Lower leg skin (tissue), 4 donors: ENCODE data around the gene CNTNAP5. TPM values are rescaled to one million over a fixed set of nuclear protein-coding genes. Genes with fewer than 3 reads are reported as not detected.

Source experiments
- DNase-seq, 2 donors: peaks; one replicate each; pipeline ENCODE4 v3.0.0-alpha.2; 2019; ENCODE audit warnings: low spot score in 2 of 2
- H3K4me3 ChIP-seq: fragments of 200-600 bp; sonication (generic); 2 replicates; pipeline ENCODE4 v1.5.1; 2017; ENCODE audit warnings: mild to moderate bottlenecking, low read depth; ENCODE audit not compliant: poor library complexity, severe bottlenecking
- CTCF ChIP-seq, 3 donors: fragments of 450-650 bp; IDR thresholded peaks; one replicate each; pipeline ENCODE4 v1.5.1; 2016; ENCODE audit warnings: antibody characterized with exemption in 3 of 3, mild to moderate bottlenecking in 3 of 3, moderate library complexity in 2 of 3
- POLR2A ChIP-seq, 2 donors: fragments of 450-650 bp; IDR thresholded peaks; one replicate each; pipeline ENCODE4 v1.6.1; 2016 to 2017; ENCODE audit warnings: antibody characterized with exemption in 2 of 2, mild to moderate bottlenecking in 1 of 2, moderate library complexity in 1 of 2
- WGBS, 2 donors: methylation state at CpG; one replicate each; pipeline ENCODE4 v1.1.5; 2018; 5-methylcytosine and 5-hydroxymethylcytosine counted together
- intact Hi-C: fragments of 100-400 bp; cut with DNase I; formaldehyde crosslinking; loops from one replicate; pipeline ENCODE4 v1.15.0; 2023; ENCODE audit warnings: low total_unique reads
- total RNA-seq, 4 donors: library from RNA; depleted of rRNA; stranded (reverse); fragments of >200 nt; gene quantifications; one replicate each; pipeline ENCODE4 v1.1.0, GENCODE V29; 2016

CNTNAP5 gene
- total RNA-seq, 4 donors from 2014 or later: not detected

GRCh38 chr2:124933883-124934282 lies 908.8 kb downstream of the CNTNAP5 start:
- H3K4me3 ChIP-seq: no peak overlapping the region
- TF ChIP-seq CTCF (IDR thresholded peaks at IDR 0.05): no peak
- TF ChIP-seq POLR2A (IDR thresholded peaks at IDR 0.05): no peak
- no peak for DNase-seq
- intact Hi-C loops: loop anchor here (10.0 kb wide), 1 partner anchor 1351 kb away; no protein-coding TSS in a partner anchor
- 76 to 77% methylated on average over 1 of the region's 1 CpG for WGBS, 2 donors

DNA sequence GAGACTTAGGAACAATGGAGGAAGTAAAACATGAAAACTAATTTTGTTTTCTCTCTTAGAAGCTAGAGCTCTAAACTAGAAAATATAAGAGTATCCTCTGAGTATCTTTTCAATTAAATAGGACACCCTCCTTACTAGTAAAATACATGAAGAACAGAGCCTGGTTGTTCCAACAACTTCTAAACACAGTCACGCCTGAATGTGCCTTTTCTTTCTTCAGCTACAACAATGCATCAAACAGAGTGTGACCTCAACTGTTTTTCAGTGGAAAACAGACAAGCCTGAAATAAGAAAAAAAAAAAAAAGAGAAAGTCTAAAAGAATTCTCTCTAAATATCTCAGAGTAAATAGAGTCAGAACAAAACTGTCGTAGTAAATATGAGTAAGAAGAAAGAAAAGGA lies 928.8 kb downstream of the CNTNAP5 start:
- WGBS, 2 donors: 79 to 82% methylated on average over 2 of the region's 2 CpGs
- TF ChIP-seq POLR2A (IDR thresholded peaks at IDR 0.05) (no peak), CTCF (IDR thresholded peaks at IDR 0.05) (no peak)
- intact Hi-C loops: no loop called here
- H3K4me3 ChIP-seq: no peak overlapping the region
- DNase-seq: no peak

- DNase-seq: no peak
- intact Hi-C loops: no loop called here
- no peak overlapping the region for H3K4me3 ChIP-seq
- TF ChIP-seq CTCF (IDR thresholded peaks at IDR 0.05): no peak
- no peak for TF ChIP-seq POLR2A (IDR thresholded peaks at IDR 0.05)
- WGBS, 2 donors: 48 to 56% methylated on average over 1 of the region's 1 CpG
These were observed 934.5 kb downstream of the CNTNAP5 start for GRCh38 chr2:124959581-124959980.

DNA sequence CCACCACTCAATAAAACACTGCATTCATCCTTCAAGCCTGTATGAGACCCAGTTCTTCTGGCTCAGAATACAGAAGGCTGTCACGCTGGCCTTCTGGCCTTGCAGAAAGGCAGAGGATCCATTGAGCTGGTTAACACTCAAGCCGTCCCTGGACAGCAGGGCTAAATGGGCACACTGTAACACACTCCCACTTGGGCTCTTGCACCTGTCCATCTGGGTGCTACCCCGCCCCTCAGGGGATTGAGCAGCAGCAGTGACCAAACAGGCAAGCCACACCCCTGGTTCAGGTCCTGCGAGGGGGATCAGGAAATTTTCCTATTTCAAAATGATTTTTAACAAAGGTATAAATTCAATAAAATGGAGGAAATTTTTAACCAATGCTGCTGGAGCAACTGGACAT lies 936.0 kb downstream of the CNTNAP5 start:
- TF ChIP-seq POLR2A (IDR thresholded peaks at IDR 0.05): no peak
- no peak for TF ChIP-seq CTCF (IDR thresholded peaks at IDR 0.05)
- intact Hi-C loops: no loop called here
- H3K4me3 ChIP-seq: no peak overlapping the region
- WGBS, 2 donors: 82 to 84% methylated on average over 4 of the region's 4 CpGs
- DNase-seq: no peak
